GM18868 (cell line): ENCODE measurements around the gene SLC1A2.
"Not testable (repeated sequence)": the region's sequence is repeated elsewhere in the genome, so short reads cannot be mapped to it uniquely, and the experiment has no call there.

ENCODE experiments used
- ATAC-seq: cut with Tn5 transposase; IDR thresholded peaks from one replicate; pipeline ENCODE4 v1.9.1; 2021; ENCODE audit warnings: mild to moderate bottlenecking, moderate library complexity; ENCODE audit not compliant: unreplicated experiment

SLC1A2 gene

DNA sequence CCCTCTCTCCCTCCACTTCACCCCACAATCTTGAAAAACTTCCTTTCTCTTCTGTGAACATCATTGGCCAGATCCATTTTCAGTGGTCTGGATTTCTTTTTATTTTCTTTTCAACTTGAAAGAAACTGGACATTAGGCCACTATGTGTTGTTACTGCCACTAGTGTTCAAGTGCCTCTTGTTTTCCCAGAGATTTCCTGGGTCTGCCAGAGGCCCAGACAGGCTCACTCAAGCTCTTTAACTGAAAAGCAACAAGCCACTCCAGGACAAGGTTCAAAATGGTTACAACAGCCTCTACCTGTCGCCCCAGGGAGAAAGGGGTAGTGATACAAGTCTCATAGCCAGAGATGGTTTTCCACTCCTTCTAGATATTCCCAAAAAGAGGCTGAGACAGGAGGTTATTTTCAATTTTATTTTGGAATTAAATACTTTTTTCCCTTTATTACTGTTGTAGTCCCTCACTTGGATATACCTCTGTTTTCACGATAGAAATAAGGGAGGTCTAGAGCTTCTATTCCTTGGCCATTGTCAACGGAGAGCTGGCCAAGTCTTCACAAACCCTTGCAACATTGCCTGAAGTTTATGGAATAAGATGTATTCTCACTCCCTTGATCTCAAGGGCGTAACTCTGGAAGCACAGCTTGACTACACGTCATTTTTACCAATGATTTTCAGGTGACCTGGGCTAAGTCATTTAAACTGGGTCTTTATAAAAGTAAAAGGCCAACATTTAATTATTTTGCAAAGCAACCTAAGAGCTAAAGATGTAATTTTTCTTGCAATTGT, 188.1 kb downstream of the SLC1A2 start:
- no peak for ATAC-seq

DNA sequence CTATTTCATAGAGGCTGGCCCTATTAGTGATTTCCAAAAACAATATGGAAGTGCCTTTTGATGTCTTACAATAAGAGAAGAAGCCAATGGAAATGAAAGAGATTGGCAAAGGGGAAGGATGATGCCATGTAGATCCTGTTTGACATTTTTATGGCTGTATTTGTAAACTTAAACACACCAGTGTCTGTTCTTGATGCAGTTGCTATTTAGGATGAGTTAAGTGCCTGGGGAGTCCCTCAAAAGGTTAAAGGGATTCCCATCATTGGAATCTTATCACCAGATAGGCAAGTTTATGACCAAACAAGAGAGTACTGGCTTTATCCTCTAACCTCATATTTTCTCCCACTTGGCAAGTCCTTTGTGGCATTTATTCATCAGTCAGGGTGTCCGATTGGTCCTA, 189.0 kb downstream of the SLC1A2 start:
- no peak for ATAC-seq

- ATAC-seq: no peak
These were observed 191.0 kb downstream of the SLC1A2 start for GRCh38 chr11:35228328-35228725.

GRCh38 chr11:35227576-35228327, 191.6 kb downstream of the SLC1A2 start:
- no peak for ATAC-seq

DNA sequence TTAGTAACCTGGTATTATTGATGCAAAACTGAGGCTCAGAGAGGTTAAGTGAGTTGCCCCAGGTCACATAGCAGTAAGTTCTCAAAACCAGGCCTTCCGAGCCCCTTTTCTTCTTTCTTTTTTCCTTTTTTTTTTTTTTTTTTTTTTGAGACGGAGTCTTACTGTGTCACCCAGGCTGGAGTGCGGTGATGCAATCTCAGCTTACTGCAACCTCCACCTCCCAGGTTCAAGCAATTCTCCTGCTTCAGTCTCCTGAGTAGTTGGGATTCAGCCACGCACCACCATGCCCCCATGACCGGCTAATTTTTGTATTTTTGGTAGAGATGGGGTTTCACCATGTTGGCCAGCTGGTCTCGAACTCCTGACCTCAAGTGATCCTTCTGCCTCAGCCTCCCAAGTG, 192.6 kb downstream of the SLC1A2 start:
- not testable (repeated sequence) for ATAC-seq

GRCh38 chr11:35225946-35226520, 193.3 kb downstream of the SLC1A2 start:
- ATAC-seq: no peak

GRCh38 chr11:35223991-35224390, 195.4 kb downstream of the SLC1A2 start:
- no peak for ATAC-seq

DNA sequence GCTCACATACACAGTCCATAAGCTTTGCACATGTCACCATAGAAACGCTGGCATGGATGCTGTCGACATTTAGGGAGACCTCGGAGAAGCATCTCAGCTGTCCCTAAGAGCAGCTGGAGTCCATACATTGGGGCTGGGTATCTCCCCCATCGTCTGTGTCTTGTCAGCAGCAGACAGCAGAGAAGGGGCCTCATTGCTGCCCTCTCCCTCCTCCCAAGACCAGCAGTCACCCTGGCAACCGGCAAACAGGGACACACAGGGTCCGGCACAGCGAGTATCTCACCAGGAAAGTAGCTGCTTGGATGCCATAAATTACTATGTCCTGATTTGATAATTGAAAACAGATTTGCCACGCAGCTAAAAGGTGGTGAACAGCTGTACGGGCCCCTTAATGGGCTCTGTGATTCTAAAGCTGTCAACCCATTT, 196.0 kb downstream of the SLC1A2 start:
- no peak for ATAC-seq

DNA sequence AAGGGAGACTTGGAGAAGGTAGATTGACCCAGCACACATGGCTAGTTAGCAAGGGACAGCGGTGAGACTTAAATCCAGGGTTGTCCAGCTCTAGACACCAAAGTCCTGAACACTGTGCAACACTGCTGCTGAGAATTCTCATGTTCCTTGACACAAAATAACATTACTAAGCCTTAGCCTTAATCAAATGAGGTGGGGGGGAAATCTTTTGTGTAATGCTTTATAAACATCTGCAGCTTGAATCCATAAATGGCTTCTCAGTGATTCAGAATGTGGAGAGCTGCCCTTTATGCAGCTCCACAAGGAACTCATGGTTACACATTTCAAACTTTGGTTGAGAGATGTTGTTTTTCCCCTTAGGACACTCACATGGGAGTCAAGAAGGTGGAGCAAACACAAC, 200.4 kb downstream of the SLC1A2 start:
- ATAC-seq: no peak

DNA sequence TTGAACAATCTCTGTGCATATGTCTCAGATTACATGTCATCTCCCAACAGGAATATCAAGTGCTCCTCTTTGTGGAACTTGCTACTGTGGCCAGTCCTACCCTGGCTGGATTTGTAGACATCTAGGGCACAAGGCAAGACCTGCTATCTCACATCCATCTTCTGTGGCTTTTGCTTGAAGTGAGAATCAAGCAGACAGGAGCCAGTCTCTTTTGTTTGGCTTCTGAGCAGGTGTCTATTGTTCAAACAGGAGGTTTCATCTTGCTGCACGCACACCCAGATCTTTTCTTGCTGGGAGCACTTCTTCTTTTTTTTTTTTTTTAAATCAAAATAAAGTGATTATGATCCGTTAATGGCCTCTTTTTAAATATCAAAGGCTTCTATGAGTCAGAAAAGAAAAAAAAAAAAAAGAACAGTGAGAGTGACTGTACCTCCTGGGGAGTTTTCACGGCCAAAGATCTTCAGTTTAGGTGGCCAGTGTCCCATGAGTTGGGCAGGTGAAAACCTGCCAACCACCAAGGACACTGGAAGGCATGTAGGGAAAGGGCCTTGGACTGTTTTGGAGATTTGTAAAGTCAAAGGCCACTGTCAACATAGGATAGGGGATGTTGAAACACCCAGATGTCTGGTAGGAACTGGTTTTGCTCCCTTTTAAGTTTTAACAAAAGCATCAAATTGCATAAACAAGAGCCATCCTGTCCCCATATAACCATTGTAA, 202.2 kb downstream of the SLC1A2 start:
- no peak for ATAC-seq

DNA sequence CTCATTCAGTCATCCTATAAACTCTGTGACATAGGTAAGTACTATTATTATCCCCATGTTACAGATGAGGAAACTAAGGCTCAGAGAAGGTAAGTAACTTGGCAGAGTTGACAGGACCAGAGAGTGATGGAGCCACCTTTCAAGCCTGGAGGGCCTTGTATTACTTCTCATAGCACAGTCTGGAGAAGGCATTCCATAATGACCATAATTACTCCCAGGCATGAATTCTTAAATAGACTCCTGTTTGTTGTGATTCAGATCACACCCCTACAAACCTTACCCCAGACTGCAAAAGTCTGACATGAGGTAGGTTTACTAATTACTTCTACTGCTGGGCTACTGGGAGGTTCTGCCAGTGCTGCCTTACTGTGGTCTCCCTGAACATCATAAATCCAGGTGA, 203.4 kb downstream of the SLC1A2 start:
- ATAC-seq: no peak

DNA sequence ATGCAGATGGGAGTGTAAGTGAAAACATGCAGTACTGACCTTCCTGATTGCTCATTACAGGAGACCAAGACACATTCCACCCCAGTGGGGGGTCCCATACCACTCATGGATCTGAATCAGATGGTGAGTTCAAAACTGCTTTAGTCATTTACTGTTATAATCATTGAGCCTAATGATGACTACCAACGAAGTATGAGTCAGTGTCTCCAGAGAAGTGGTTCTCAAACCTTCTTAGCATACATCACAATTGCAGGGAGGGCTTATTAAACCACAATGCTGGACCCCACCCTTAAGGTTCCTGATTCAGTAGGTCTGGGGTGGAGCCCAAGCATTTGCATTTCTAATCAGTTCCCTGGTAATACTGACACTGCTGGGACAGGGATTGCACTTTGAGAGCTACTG, 204.6 kb downstream of the SLC1A2 start:
- no peak for ATAC-seq

DNA sequence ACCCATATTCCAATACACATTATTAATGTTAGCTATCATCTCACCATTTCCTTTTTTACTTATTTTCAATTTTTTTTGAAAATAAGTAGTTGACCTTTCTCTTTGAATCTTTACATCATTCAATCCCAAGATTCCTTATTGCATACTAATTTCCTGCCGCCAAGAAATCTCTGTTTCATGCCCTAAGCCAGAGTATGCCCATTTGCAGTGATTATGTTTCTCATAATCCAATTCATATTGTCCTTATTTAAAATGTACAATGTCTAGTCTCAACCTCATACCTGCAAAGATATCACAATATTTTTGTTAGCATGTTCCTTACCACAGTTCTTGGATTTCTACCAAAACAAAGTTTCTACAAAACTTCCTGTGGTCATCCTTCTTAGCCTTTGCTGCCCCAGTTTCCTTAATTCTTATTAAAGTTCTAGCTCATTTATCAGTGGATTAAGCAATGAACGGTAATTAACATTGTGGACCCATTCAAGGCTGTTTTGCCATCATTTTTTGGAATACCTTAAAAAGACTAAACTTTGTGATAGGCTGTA, 205.1 kb downstream of the SLC1A2 start:
- no peak for ATAC-seq

- ATAC-seq: no peak
These were observed 207.4 kb downstream of the SLC1A2 start for GRCh38 chr11:35211952-35212351.

DNA sequence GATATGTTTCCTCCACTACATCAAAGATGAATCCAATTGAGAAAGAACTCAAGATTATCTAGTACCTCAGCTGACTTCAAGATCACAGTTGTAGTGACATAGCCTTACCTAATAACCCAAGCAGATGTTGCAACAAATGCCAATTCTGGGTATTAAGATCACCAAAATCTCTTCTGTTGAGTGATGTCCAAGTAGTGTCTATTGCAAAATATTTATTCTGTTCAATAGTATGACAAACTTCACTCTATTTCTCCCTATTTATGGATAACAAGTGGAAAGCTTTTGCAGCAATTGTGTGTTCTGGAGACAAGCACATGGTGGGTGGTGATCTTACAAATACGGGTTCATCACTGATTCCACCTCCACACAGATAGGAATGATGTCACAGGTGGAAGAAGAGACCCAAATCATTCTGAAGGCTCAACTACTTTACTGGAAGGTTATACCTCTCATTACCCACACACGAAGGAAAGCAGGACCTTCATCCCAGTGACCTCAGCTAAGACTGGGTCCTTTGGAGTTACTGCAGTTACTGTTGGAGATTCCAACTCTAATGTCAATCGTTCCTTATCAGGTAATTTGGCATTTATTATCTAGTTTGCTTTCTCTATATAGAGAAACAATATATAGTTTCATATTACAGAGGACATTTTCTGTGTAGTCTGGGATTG, 208.3 kb downstream of the SLC1A2 start:
- no peak for ATAC-seq

DNA sequence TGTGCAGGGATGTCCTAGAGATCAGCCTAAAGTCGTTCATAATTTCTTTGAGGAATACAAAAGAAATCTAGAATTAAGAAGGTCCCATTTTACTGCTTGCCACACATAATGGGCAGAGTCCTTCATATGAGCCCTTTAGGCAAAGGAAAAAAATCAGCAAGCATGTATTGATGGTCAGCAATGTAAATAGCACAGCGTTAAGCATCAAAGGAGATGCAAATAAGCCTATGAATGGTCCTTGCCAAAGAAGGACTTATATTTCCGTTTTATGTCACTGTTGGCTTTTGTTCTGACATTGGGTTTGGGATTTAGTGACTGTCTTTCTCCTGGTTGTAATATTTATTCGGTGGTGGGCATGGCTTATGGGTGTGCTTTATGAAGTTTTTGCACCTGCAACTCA, 210.6 kb downstream of the SLC1A2 start:
- ATAC-seq: no peak

- ATAC-seq: no peak
These were observed 211.6 kb downstream of the SLC1A2 start for GRCh38 chr11:35207471-35208403.

- ATAC-seq: no peak
These were observed 212.7 kb downstream of the SLC1A2 start for GRCh38 chr11:35206616-35207015.

DNA sequence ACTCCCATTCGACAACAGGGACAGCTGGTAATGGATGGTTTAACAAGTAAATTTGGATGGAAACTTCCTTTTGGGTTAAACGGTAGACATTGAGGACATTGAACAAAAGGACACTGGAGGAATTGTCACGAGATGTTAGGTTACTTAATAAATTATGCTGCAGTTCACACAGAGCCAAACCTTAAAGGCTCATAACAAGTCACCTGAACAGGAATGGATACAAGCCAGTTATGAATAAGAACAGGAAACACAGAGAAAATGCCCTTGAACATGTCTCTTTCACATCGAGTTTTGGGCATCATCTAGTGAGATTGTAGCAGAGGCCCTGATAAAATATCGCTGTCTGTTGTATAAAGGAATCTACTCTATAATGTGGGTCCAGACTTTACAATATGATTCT, 214.7 kb downstream of the SLC1A2 start:
- no peak for ATAC-seq
